ENCODE measurements around the gene AP2A1.

GRCh38 chr19:49803529-49803856, 36.7 kb downstream of the AP2A1 start:
- TF ChIP-seq, protein P1, sequence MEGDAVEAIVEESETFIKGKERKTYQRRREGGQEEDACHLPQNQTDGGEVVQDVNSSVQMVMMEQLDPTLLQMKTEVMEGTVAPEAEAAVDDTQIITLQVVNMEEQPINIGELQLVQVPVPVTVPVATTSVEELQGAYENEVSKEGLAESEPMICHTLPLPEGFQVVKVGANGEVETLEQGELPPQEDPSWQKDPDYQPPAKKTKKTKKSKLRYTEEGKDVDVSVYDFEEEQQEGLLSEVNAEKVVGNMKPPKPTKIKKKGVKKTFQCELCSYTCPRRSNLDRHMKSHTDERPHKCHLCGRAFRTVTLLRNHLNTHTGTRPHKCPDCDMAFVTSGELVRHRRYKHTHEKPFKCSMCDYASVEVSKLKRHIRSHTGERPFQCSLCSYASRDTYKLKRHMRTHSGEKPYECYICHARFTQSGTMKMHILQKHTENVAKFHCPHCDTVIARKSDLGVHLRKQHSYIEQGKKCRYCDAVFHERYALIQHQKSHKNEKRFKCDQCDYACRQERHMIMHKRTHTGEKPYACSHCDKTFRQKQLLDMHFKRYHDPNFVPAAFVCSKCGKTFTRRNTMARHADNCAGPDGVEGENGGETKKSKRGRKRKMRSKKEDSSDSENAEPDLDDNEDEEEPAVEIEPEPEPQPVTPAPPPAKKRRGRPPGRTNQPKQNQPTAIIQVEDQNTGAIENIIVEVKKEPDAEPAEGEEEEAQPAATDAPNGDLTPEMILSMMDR (IDR thresholded peaks at IDR 0.05; ENCODE audit: poor library complexity, severe bottlenecking) = no peak
- TF ChIP-seq SMC3 (conservative IDR thresholded peaks at IDR 0.05; ENCODE audit: poor library complexity) (no peak), EP300 (conservative IDR thresholded peaks at IDR 0.05; ENCODE audit: poor library complexity, severe bottlenecking) (no peak), POLR2AphosphoS5 (IDR thresholded peaks at IDR 0.05) (no peak), EZH2 (IDR thresholded peaks at IDR 0.05; ENCODE audit: borderline replicate concordance, insufficient read depth, low read length, poor library complexity, severe bottlenecking) (no peak), TAF1 (IDR thresholded peaks at IDR 0.05; ENCODE audit: low read depth) (no peak)
- TF ChIP-seq, protein P2, sequence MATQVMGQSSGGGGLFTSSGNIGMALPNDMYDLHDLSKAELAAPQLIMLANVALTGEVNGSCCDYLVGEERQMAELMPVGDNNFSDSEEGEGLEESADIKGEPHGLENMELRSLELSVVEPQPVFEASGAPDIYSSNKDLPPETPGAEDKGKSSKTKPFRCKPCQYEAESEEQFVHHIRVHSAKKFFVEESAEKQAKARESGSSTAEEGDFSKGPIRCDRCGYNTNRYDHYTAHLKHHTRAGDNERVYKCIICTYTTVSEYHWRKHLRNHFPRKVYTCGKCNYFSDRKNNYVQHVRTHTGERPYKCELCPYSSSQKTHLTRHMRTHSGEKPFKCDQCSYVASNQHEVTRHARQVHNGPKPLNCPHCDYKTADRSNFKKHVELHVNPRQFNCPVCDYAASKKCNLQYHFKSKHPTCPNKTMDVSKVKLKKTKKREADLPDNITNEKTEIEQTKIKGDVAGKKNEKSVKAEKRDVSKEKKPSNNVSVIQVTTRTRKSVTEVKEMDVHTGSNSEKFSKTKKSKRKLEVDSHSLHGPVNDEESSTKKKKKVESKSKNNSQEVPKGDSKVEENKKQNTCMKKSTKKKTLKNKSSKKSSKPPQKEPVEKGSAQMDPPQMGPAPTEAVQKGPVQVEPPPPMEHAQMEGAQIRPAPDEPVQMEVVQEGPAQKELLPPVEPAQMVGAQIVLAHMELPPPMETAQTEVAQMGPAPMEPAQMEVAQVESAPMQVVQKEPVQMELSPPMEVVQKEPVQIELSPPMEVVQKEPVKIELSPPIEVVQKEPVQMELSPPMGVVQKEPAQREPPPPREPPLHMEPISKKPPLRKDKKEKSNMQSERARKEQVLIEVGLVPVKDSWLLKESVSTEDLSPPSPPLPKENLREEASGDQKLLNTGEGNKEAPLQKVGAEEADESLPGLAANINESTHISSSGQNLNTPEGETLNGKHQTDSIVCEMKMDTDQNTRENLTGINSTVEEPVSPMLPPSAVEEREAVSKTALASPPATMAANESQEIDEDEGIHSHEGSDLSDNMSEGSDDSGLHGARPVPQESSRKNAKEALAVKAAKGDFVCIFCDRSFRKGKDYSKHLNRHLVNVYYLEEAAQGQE (IDR thresholded peaks at IDR 0.05; ENCODE audit: borderline replicate concordance) = no peak

All from neural cell (in vitro differentiated cells).